ENCODE data around the gene SMOC2.

SMOC2 gene

GRCh38 chr6:168448243-168448855, 7.4 kb downstream of the SMOC2 start:
- TF ChIP-seq GATA3 (IDR thresholded peaks at IDR 0.05; ENCODE audit: low read depth, low read length) (no peak), GATA2 (IDR thresholded peaks at IDR 0.05; ENCODE audit: low read depth, low read length) (no peak)

GRCh38 chr6:168450917-168451316, 9.9 kb downstream of the SMOC2 start:
- TF ChIP-seq GATA2 (IDR thresholded peaks at IDR 0.05; ENCODE audit: low read depth, low read length) (no peak), GATA3 (IDR thresholded peaks at IDR 0.05; ENCODE audit: low read depth, low read length) (no peak)

- TF ChIP-seq GATA2 (IDR thresholded peaks at IDR 0.05; ENCODE audit: low read depth, low read length) (no peak), GATA3 (IDR thresholded peaks at IDR 0.05; ENCODE audit: low read depth, low read length) (no peak)
Measured at GRCh38 chr6:168451805-168452517, 11.0 kb downstream of the SMOC2 start.

GRCh38 chr6:168452685-168453377, 11.8 kb downstream of the SMOC2 start:
- TF ChIP-seq GATA2 (IDR thresholded peaks at IDR 0.05; ENCODE audit: low read depth, low read length) = no peak
- no peak for TF ChIP-seq GATA3 (IDR thresholded peaks at IDR 0.05; ENCODE audit: low read depth, low read length)

- no peak for TF ChIP-seq GATA2 (IDR thresholded peaks at IDR 0.05; ENCODE audit: low read depth, low read length)
- TF ChIP-seq GATA3 (IDR thresholded peaks at IDR 0.05; ENCODE audit: low read depth, low read length) = no peak
Measured at GRCh38 chr6:168455847-168456530, 15.0 kb downstream of the SMOC2 start.

GRCh38 chr6:168456907-168457652, 16.1 kb downstream of the SMOC2 start:
- TF ChIP-seq GATA3 (IDR thresholded peaks at IDR 0.05; ENCODE audit: low read depth, low read length) = no peak
- TF ChIP-seq GATA2 (IDR thresholded peaks at IDR 0.05; ENCODE audit: low read depth, low read length) = no peak

GRCh38 chr6:168457653-168457934, 16.6 kb downstream of the SMOC2 start:
- no peak for TF ChIP-seq GATA2 (IDR thresholded peaks at IDR 0.05; ENCODE audit: low read depth, low read length)
- no peak for TF ChIP-seq GATA3 (IDR thresholded peaks at IDR 0.05; ENCODE audit: low read depth, low read length)

- TF ChIP-seq GATA3 (IDR thresholded peaks at IDR 0.05; ENCODE audit: low read depth, low read length) (no peak), GATA2 (IDR thresholded peaks at IDR 0.05; ENCODE audit: low read depth, low read length) (no peak)
Measured at GRCh38 chr6:168458101-168458500, 17.1 kb downstream of the SMOC2 start.

GRCh38 chr6:168459572-168459971, 18.6 kb downstream of the SMOC2 start:
- no peak for TF ChIP-seq GATA3 (IDR thresholded peaks at IDR 0.05; ENCODE audit: low read depth, low read length)

- TF ChIP-seq GATA2 (IDR thresholded peaks at IDR 0.05; ENCODE audit: low read depth, low read length) (no peak), GATA3 (IDR thresholded peaks at IDR 0.05; ENCODE audit: low read depth, low read length) (no peak)
Measured at GRCh38 chr6:168462289-168462853, 21.4 kb downstream of the SMOC2 start.

GRCh38 chr6:168464546-168464945, 23.6 kb downstream of the SMOC2 start:
- TF ChIP-seq GATA3 (IDR thresholded peaks at IDR 0.05; ENCODE audit: low read depth, low read length) = no peak
- no peak for TF ChIP-seq GATA2 (IDR thresholded peaks at IDR 0.05; ENCODE audit: low read depth, low read length)

- no peak for TF ChIP-seq GATA3 (IDR thresholded peaks at IDR 0.05; ENCODE audit: low read depth, low read length)
Measured at GRCh38 chr6:168468045-168468444, 27.1 kb downstream of the SMOC2 start.

- TF ChIP-seq GATA2 (IDR thresholded peaks at IDR 0.05; ENCODE audit: low read depth, low read length) (no peak), GATA3 (IDR thresholded peaks at IDR 0.05; ENCODE audit: low read depth, low read length) (no peak)
Measured at GRCh38 chr6:168469521-168469920, 28.5 kb downstream of the SMOC2 start.

GRCh38 chr6:168469926-168470325, 28.9 kb downstream of the SMOC2 start:
- TF ChIP-seq GATA3 (IDR thresholded peaks at IDR 0.05; ENCODE audit: low read depth, low read length) (no peak), GATA2 (IDR thresholded peaks at IDR 0.05; ENCODE audit: low read depth, low read length) (no peak)

Measured in SH-SY5Y (cell line).